Renal cortical epithelial cell (primary cell): ENCODE measurements around the gene MED23. TPM values are rescaled to one million over a fixed set of nuclear protein-coding genes. Genes with fewer than 3 reads are reported as not detected.

Source experiments
- DNase-seq: peaks from one replicate; pipeline ENCODE4 v3.0.0-alpha.2; 2011; ENCODE audit warnings: low read depth
- total RNA-seq: library from RNA; depleted of rRNA; stranded (reverse); fragments of >200 nt; gene quantifications from 2 replicates; pipeline ENCODE4 v1.2.3, GENCODE V29; 2014

Gene MED23
- 32.0 and 46.3 TPM in 2 replicates for total RNA-seq

GRCh38 chr6:131627724-131628682, at the start of gene MED23:
MED23 (minus strand) TSS chr6:131628242; CDS start chr6:131628049, 193 bp downstream.
- DNase-seq = peak; percentile 80

GRCh38 chr6:131673184-131673583, 45.1 kb upstream of the MED23 start:
- DNase-seq = no peak

GRCh38 chr6:131669891-131670290, 41.8 kb upstream of the MED23 start:
- DNase-seq = peak; percentile 60

DNA sequence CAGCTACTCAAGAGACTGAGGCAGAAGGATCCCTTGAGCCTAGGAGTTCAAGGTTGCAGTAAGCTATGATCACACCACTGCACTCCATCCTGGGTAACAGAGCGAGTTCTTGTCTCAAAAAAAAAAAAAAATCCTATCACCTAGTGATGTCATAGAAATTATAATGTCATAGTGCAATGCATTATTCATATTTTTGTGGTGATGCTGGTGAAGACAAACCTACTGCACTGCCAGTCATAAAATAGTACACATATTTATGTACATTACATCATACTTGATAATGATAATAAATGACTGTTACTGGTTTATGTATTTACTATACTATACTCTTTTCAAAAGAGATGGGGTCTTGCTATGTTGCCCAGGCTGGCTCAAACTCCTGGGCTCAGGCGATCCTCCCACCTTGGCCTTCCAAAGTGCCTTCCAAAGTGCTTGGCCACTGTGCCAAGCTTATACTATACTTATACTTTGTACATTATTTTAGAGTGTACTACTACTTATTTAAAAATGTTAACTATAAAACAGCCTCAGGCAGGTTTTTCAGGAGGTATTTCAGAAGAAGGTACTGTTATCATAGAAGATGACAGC, 35.6 kb upstream of the MED23 start:
- no peak for DNase-seq

- peak; percentile 71 for DNase-seq
Observed at GRCh38 chr6:131660195-131660594, 32.2 kb upstream of the MED23 start.

- no peak for DNase-seq
Observed at GRCh38 chr6:131658287-131658686, 30.2 kb upstream of the MED23 start.

GRCh38 chr6:131657630-131658111, 29.6 kb upstream of the MED23 start:
- DNase-seq = no peak

- DNase-seq = no peak
Observed at GRCh38 chr6:131657222-131657621, 29.2 kb upstream of the MED23 start.

GRCh38 chr6:131656667-131657066, 28.6 kb upstream of the MED23 start:
- no peak for DNase-seq

- DNase-seq = no peak
Observed at GRCh38 chr6:131655951-131656350, 27.9 kb upstream of the MED23 start.

DNA sequence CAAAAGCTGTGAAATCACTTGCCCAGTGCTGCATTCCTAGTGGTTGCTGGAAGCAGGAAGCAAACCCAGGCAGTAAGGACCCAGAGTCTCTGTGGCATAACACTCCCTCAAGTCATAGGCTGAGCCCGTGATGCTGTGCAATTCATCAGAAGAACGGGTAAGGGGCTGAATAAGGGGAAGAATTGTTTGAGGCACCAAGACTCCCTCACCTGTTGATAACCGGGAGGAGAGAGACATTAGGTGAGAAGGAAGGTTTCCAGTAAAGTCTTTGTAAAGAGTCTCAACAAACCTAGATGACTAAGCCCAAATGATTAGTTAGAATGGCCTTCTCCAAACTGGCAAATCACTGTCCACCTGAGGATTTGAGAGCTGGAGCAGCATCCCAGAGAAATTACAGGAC, 27.3 kb upstream of the MED23 start:
- no peak for DNase-seq

DNA sequence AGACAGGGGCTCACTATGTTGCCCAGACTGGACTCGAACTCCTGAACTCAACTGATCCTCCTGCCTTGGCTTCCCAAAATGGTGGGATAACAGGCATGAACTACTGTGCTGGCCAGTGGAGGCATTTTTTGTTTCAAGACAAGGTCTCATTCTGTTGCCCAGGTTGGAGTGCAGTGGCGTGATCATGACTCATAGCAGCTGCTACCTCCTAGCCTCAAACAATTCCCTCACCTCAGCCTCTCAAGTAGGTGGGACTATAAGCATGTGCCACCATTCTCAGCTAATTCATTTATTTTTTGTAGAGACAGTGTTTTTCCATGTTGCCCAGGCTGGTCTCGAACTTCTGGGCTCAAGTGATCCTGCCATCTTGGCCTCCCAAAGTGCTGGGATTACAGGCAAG, 26.3 kb upstream of the MED23 start:
- peak; percentile 55 for DNase-seq

GRCh38 chr6:131652472-131652871, 24.4 kb upstream of the MED23 start:
- peak; percentile 39 for DNase-seq

- DNase-seq = no peak
Observed at GRCh38 chr6:131651782-131652181, 23.7 kb upstream of the MED23 start.

- DNase-seq = no peak
Observed at GRCh38 chr6:131646249-131646670, 18.2 kb upstream of the MED23 start.

DNA sequence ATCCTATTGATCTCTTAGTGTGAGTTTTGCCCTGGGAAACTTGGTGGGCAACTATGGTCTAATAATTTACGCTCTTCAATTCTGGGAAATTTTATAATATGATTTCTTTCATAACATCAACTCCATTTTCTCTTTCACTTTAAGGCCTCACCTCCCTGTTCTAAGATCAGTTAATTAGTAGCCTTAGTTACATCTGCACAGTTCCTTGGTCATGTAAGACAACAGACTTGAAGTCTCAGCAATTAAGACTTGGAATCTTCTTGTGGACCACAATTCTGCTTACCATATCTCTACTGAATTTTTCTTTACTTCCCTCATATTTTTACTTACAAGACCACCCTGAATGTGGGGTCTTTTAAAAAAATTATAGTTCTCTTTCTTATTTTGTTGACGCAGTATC, 17.8 kb upstream of the MED23 start:
- DNase-seq = peak; percentile 33

DNA sequence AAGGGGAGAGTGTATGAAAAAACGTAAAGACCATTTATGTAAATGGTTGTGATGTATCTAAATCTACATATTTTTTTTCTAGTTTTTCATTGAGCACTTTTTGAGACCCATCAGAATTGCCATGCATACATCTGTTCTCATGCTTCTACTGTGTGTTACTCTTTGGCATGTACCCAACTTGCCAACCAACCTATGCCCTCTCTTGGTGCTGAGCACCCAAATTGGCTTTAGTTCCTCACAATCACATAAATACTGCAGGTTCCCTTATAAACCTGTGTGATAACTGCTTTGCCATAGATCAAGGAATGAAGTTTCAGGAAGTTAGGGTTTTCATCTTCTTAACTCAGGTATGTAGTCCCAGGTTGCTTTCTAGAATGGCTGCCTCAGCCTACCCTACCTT, 16.9 kb upstream of the MED23 start:
- no peak for DNase-seq

- DNase-seq = no peak
Observed at GRCh38 chr6:131643855-131644460, 15.9 kb upstream of the MED23 start.

DNA sequence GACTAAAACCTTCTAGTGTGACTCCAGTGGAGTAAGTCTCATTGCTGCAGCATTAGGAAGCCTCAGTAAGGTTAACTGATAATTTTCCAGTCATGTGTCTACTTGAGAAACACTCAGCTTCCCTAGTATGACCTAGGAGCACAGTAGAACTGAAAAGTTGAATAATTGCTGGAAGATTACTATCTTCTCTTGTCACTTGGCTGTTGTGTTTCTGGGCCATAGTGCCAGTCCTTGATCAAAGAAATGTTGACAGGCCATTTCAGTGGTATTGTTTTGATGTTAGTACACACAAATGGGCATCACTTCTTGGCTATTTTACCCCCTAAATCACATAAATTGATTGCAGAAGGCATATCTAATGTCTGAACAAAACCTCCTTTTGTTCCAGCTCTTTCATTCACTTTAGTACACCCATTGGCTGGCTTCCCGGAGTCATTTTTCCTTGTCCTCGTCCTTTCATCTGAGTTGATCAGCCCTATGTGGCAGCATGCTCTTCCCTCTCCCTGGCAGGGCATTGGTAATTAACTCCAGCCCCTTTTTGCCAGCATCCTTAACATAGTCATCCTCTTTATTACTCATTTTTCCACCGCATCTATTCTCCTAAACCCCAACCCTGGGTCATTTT, 15.1 kb upstream of the MED23 start:
- no peak for DNase-seq

- DNase-seq = no peak
Observed at GRCh38 chr6:131642565-131642964, 14.5 kb upstream of the MED23 start.

DNA sequence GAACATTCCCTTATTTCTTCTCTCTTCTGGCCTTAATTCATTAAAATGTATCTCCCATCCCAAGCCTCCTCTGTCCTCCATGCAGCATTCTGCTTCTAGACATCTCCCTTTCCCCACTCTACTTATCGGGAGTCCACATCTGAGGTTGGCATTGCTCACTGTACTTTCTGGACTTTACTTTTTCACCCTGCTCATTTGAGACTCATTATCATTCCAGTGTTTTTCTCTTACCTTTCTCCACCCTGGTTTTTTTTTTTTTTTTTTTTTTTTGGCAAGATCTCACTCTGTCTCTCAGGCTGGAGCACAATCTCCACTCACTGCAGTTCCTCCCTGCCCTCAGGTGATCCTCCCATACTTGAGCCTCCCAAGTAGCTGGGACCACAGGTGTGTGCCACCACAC, 13.5 kb upstream of the MED23 start:
- DNase-seq = no peak

- no peak for DNase-seq
Observed at GRCh38 chr6:131640576-131640975, 12.5 kb upstream of the MED23 start.
